NK-92 treated with Interleukin-12 subunit alpha and Interleukin-12 subunit beta, amount 100 ng/mL, for 24 hours (cell line): Measurements from ENCODE around the gene CHSY1.
A peak's percentile ranks its signal among the peaks of the same experiment; 100 is the strongest.

Experiments
- DNase-seq: peaks from one replicate; lab custom pipeline; 2025; lab: John Stamatoyannopoulos, UW

The CHSY1 gene

GRCh38 chr15:101209285-101209845 is 42.5 kb downstream of the CHSY1 start:
- DNase-seq = no peak

GRCh38 chr15:101207867-101208288 is 44.0 kb downstream of the CHSY1 start:
- peak; percentile 44 for DNase-seq

GRCh38 chr15:101206176-101206591 is 45.7 kb downstream of the CHSY1 start:
- peak; percentile 53 for DNase-seq

- DNase-seq = no peak
Measured at GRCh38 chr15:101204739-101205535, 46.9 kb downstream of the CHSY1 start.

- no peak for DNase-seq
Measured at GRCh38 chr15:101203607-101204189, 48.1 kb downstream of the CHSY1 start.

- DNase-seq = peak; percentile 52
Measured at GRCh38 chr15:101203029-101203573, 48.7 kb downstream of the CHSY1 start.

- DNase-seq = peak; percentile 73
Measured at GRCh38 chr15:101201411-101202174, 50.3 kb downstream of the CHSY1 start.

- no peak for DNase-seq
Measured at GRCh38 chr15:101200181-101200580, 51.7 kb downstream of the CHSY1 start.

- DNase-seq = no peak
Measured at GRCh38 chr15:101198800-101199199, 53.0 kb downstream of the CHSY1 start.

- no peak for DNase-seq
Measured at GRCh38 chr15:101198031-101198575, 53.7 kb downstream of the CHSY1 start.

GRCh38 chr15:101194546-101195125 is 57.2 kb downstream of the CHSY1 start:
- DNase-seq = no peak

GRCh38 chr15:101193806-101194545 is 57.9 kb downstream of the CHSY1 start:
- DNase-seq = no peak

- DNase-seq = no peak
Measured at GRCh38 chr15:101193120-101193644, 58.7 kb downstream of the CHSY1 start.

GRCh38 chr15:101192081-101192480 is 59.8 kb downstream of the CHSY1 start:
- no peak for DNase-seq

- DNase-seq = no peak
Measured at GRCh38 chr15:101191242-101191641, 60.6 kb downstream of the CHSY1 start.

- no peak for DNase-seq
Measured at GRCh38 chr15:101190092-101190595, 61.7 kb downstream of the CHSY1 start.

GRCh38 chr15:101189409-101190091 is 62.3 kb downstream of the CHSY1 start:
- no peak for DNase-seq

GRCh38 chr15:101188637-101189408 is 63.0 kb downstream of the CHSY1 start:
- no peak for DNase-seq
